Neuronal stem cell (in vitro differentiated cells): ENCODE data around the gene FRMD8.

ENCODE experiments used
- DNase-seq: peaks from one replicate; pipeline ENCODE4 v3.0.0-alpha.2; 2013; ENCODE audit warnings: low spot score
- H2AFZ ChIP-seq: one replicate; pipeline ENCODE4 v1.6.1; 2013; ENCODE audit warnings: mild to moderate bottlenecking, low read length, inconsistent platforms
- H2AK5ac ChIP-seq: 2 replicates; pipeline ENCODE4 v1.6.1; 2013; ENCODE audit warnings: low read depth, mild to moderate bottlenecking, inconsistent platforms, low read length, moderate library complexity, mixed read lengths
- H2BK120ac ChIP-seq: 2 replicates; pipeline ENCODE4 v1.6.1; 2013; ENCODE audit warnings: low read depth, mild to moderate bottlenecking, inconsistent platforms, low read length, moderate library complexity, mixed read lengths
- H2BK12ac ChIP-seq: one replicate; pipeline ENCODE4 v1.6.1; 2013; ENCODE audit warnings: low read length, inconsistent platforms
- H2BK15ac ChIP-seq: 2 replicates; pipeline ENCODE4 v1.6.1; 2013; ENCODE audit warnings: mild to moderate bottlenecking, low read length, inconsistent platforms, mixed read lengths
- H2BK5ac ChIP-seq: one replicate; pipeline ENCODE4 v1.6.1; 2013; ENCODE audit warnings: inconsistent platforms, mild to moderate bottlenecking, low read length, moderate library complexity
- H3K14ac ChIP-seq: one replicate; pipeline ENCODE4 v1.6.1; 2013; ENCODE audit warnings: low read length, inconsistent platforms
- H3K18ac ChIP-seq: 2 replicates; pipeline ENCODE4 v1.6.1; 2013; ENCODE audit warnings: low read length, inconsistent platforms
- H3K23ac ChIP-seq: 2 replicates; pipeline ENCODE4 v1.6.1; 2013; ENCODE audit warnings: low read depth, mild to moderate bottlenecking, mixed read lengths, low read length, inconsistent platforms; ENCODE audit not compliant: poor library complexity
- H3K27ac ChIP-seq: replicated peaks from 3 replicates; pipeline ENCODE4 v1.5.1; 2013; ENCODE audit warnings: low read length, inconsistent platforms
- H3K27me3 ChIP-seq, 3 experiments: 2 replicates each; pipeline ENCODE4 v1.6.1; 2013; ENCODE audit warnings: low read length in 3 of 3, mild to moderate bottlenecking in 2 of 3, inconsistent platforms in 1 of 3, low read depth in 1 of 3, mixed read lengths in 1 of 3, moderate library complexity in 1 of 3; ENCODE audit not compliant: control insufficient read depth in 3 of 3, insufficient read depth in 3 of 3
- H3K36me3 ChIP-seq, 2 donors: replicated peaks in 1 of 2; 2 replicates each; pipeline ENCODE4 v1.6.1; 2013; ENCODE audit warnings: low read length in 2 of 2; ENCODE audit not compliant: control insufficient read depth in 2 of 2, insufficient read depth in 2 of 2
- H3K4ac ChIP-seq: 2 replicates; pipeline ENCODE4 v1.6.1; 2013; ENCODE audit warnings: inconsistent platforms, mild to moderate bottlenecking, low read length, moderate library complexity
- H3K4me1 ChIP-seq, 2 donors: 1 replicate in 1 of 2; 2 replicates in 1 of 2; pipeline ENCODE4 v1.6.1; 2013; ENCODE audit warnings: low read length in 2 of 2, low read depth in 1 of 2; ENCODE audit not compliant: control insufficient read depth in 2 of 2, insufficient read depth in 1 of 2
- H3K4me2 ChIP-seq: one replicate; pipeline ENCODE4 v1.6.1; 2013; ENCODE audit warnings: mild to moderate bottlenecking, low read length, inconsistent platforms; ENCODE audit not compliant: insufficient read depth, poor library complexity, severe bottlenecking
- H3K4me3 ChIP-seq, 2 donors: 2 replicates each; pipeline ENCODE4 v1.5.1; 2013; ENCODE audit warnings: low read length in 2 of 2, mild to moderate bottlenecking in 2 of 2, inconsistent platforms in 1 of 2, moderate library complexity in 1 of 2
- H3K79me1 ChIP-seq: one replicate; pipeline ENCODE4 v1.6.1; 2013; ENCODE audit warnings: low read depth, mild to moderate bottlenecking, inconsistent platforms, low read length, moderate library complexity
- H3K9ac ChIP-seq: one replicate; pipeline ENCODE4 v1.6.1; 2013; ENCODE audit warnings: mild to moderate bottlenecking, low read depth, low read length, inconsistent platforms; ENCODE audit not compliant: poor library complexity
- H3K9me3 ChIP-seq, 2 donors: replicated peaks in 1 of 2; 2 replicates each; pipeline versions ENCODE3 to v1.6.1; 2013; ENCODE audit warnings: low read length in 2 of 2, mild to moderate bottlenecking in 2 of 2, inconsistent platforms in 1 of 2, low read depth in 1 of 2, mixed read lengths in 1 of 2, moderate library complexity in 1 of 2; ENCODE audit not compliant: control insufficient read depth in 2 of 2, insufficient read depth in 1 of 2
- H4K8ac ChIP-seq: one replicate; pipeline ENCODE4 v1.6.1; 2013; ENCODE audit warnings: low read depth, mild to moderate bottlenecking, inconsistent platforms, low read length, moderate library complexity
- H4K91ac ChIP-seq: one replicate; pipeline ENCODE4 v1.6.1; 2013; ENCODE audit warnings: low read length, low read depth, mild to moderate bottlenecking, inconsistent platforms; ENCODE audit not compliant: poor library complexity
- WGBS, 2 donors: extraction: QIAGEN DNeasy Blood & Tissue Kit; methylation state at CpG; one replicate each; pipeline ENCODE4 v1.1.7; 2013; ENCODE audit warnings: missing lambda C conversion rate in 2 of 2, mixed read lengths in 1 of 2; ENCODE audit not compliant: insufficient read length in 2 of 2, insufficient replicate concordance in 1 of 2; ENCODE audit errors: extremely low coverage in 2 of 2; 5-methylcytosine and 5-hydroxymethylcytosine counted together

FRMD8 gene

GRCh38 chr11:65419772-65420481 is 33.5 kb downstream of the FRMD8 start:
- Histone ChIP-seq H3K9ac (no peak overlapping the region), H4K8ac (no peak overlapping the region), H2BK5ac (no peak overlapping the region), H2BK15ac (no peak overlapping the region), H3K27me3 (no peaks in the 10 kb centered on the region), H2AK5ac (peak overlapping the region; percentile 88), H3K23ac (no peak overlapping the region), H3K18ac (peak overlapping the region; percentile 55), H4K91ac (no peak overlapping the region), H3K36me3 (peaks cover 0 to 12% of the 10 kb centered on the region in 2 donors), H3K4me3 (peak overlapping the region in 1 of 2 donors; percentile 46), H3K27ac (peak overlapping the region; percentile 36), H3K4me2 (no peak overlapping the region), H2BK12ac (no peak overlapping the region), H2BK120ac (no peak overlapping the region), H3K14ac (no peak overlapping the region), H3K9me3 (no peaks in the 10 kb centered on the region), H2AFZ (no peak overlapping the region), H3K4me1 (peaks cover 49 to 57% of the 10 kb centered on the region in 2 donors), H3K4ac (no peak overlapping the region), H3K79me1 (peaks cover 12% of the 10 kb centered on the region)
- no peak for DNase-seq
- WGBS, 2 donors = no CpG with 5 or more reads among the region's 6 CpGs

- H2AK5ac ChIP-seq = no peak overlapping the region
- H3K27me3 ChIP-seq = no peaks in the 10 kb centered on the region
- H3K18ac ChIP-seq = no peak overlapping the region
- no peaks in the 10 kb centered on the region for H3K9me3 ChIP-seq
- no peak overlapping the region for H4K91ac ChIP-seq
- H3K79me1 ChIP-seq = peaks cover 11% of the 10 kb centered on the region
- WGBS, 2 donors = no CpG with 5 or more reads among the region's 2 CpGs
- H3K36me3 ChIP-seq = peaks cover 0 to 18% of the 10 kb centered on the region in 2 donors
- no peak overlapping the region for H3K14ac ChIP-seq
- H2BK5ac ChIP-seq = no peak overlapping the region
- H3K4me1 ChIP-seq = peaks cover 47 to 58% of the 10 kb centered on the region in 2 donors
- H2BK12ac ChIP-seq = no peak overlapping the region
- H3K4me2 ChIP-seq = no peak overlapping the region
- H2BK15ac ChIP-seq = no peak overlapping the region
- no peak overlapping the region for H4K8ac ChIP-seq
- no peak overlapping the region for H2AFZ ChIP-seq
- DNase-seq = no peak
- H3K27ac ChIP-seq = no peak overlapping the region
- no peak overlapping the region for H3K4ac ChIP-seq
- no peak overlapping the region for H3K23ac ChIP-seq
- peak overlapping the region in 1 of 2 donors; percentile 46 for H3K4me3 ChIP-seq
- H2BK120ac ChIP-seq = no peak overlapping the region
- no peak overlapping the region for H3K9ac ChIP-seq
These were observed 34.1 kb downstream of the FRMD8 start for GRCh38 chr11:65420506-65420905.

- Histone ChIP-seq H3K4ac (no peak overlapping the region), H4K91ac (no peak overlapping the region), H2BK15ac (peak overlapping the region; percentile 30), H3K9ac (no peak overlapping the region), H2AK5ac (peak overlapping the region; percentile 66), H4K8ac (no peak overlapping the region), H3K27ac (peak overlapping the region; percentile 71), H3K23ac (peak overlapping the region; percentile 15), H2AFZ (no peak overlapping the region), H3K79me1 (peaks cover 10% of the 10 kb centered on the region), H3K4me3 (peak overlapping the region in 1 of 2 donors; percentile 67), H2BK12ac (peak overlapping the region; percentile 33), H2BK5ac (peak overlapping the region; percentile 98), H2BK120ac (peak overlapping the region; percentile 93), H3K4me1 (peaks cover 44 to 53% of the 10 kb centered on the region in 2 donors), H3K27me3 (no peaks in the 10 kb centered on the region), H3K18ac (peak overlapping the region; percentile 87), H3K14ac (no peak overlapping the region), H3K4me2 (no peak overlapping the region), H3K9me3 (no peaks in the 10 kb centered on the region), H3K36me3 (peaks cover 0 to 25% of the 10 kb centered on the region in 2 donors)
- no CpG with 5 or more reads among the region's 15 CpGs for WGBS, 2 donors
- no peak for DNase-seq
These were observed 34.7 kb downstream of the FRMD8 start for GRCh38 chr11:65420979-65421793.
